GM19397 (cell line): ENCODE measurements around the gene CABP7.

Experiments
- ATAC-seq: cut with Tn5 transposase; IDR thresholded peaks from one replicate; pipeline ENCODE4 v1.9.1; 2021; ENCODE audit warnings: mild to moderate bottlenecking, moderate library complexity; ENCODE audit not compliant: unreplicated experiment

Gene CABP7

DNA sequence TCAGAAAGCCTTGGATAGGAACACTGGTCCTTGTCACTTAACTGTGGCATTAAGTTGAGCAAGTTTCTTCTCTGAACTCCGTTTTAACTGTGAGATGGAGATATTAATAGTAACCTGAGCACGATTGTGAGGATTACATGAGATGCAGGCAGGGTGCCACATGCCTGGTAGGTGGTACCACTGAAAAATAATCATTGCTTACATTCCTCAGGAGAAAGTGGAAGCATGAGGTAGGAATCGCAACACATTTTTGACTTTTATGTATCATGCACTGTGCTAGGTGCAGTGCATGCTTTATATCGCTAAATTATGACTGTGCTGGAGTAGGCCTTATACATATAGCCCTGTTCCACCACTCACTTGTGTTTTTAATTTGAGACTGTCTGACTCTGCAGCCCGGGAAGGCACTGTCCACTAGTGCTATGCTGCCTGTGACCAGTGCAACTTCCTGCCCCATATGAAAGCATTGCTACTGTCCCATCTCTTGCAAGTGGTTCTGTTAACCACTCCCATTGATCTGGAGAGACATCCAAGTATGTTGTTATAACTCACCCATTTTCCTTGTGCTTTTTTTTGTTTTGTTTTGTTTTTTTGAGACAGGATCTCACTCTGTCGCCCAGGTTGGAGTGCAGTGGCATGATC is 48.4 kb downstream of the CABP7 start:
- no peak for ATAC-seq

DNA sequence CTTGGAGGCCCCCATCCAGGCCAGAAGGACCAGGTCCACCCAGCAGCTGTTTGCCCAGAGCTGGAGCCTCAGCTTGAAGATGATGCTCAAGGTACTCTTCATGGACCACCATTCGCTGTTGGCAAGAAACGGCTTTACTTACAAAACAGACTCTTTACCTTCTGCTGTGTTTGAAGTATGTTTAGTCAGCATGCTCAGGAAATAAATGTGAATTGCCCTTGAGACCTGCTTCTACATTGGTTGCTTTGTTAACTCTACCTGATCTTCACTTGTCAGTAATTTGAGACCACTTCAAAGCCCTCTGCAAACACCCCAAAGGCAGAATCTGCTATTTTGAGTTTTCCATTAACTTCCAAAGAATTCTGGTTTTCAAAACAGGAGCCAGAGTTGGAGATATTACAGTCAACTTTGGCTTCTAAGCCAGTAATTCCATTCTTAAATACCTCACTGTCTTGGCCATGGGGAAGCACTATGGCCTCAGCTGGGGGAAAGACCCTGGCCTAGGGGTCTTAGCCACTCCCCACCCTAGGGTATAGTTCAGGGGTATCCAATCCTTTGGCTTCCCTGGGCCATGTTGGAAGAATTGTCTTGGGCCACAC is 50.0 kb downstream of the CABP7 start:
- no peak for ATAC-seq

DNA sequence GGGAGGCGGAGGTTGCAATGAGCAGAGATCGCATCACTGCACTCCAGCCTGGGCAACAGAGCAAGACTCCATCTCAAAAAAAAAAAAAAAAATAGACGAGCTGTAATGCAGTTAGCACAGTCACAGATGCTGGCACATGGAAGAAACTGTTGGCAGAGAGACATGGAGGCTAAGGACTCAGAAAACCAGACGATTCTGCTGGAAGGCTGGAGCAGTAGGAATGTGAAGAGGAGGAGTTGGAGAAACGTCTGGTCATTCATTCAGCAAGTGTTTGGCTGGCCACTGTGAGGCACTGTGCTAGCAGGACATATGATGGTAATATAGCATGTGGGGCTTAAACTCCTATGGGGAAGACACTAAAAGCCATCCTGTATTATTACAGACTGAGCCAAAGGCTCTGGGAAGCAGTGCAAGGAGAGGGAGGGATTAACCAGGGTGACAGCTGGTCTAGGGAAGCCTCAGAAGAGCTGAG is 52.4 kb downstream of the CABP7 start:
- no peak for ATAC-seq

DNA sequence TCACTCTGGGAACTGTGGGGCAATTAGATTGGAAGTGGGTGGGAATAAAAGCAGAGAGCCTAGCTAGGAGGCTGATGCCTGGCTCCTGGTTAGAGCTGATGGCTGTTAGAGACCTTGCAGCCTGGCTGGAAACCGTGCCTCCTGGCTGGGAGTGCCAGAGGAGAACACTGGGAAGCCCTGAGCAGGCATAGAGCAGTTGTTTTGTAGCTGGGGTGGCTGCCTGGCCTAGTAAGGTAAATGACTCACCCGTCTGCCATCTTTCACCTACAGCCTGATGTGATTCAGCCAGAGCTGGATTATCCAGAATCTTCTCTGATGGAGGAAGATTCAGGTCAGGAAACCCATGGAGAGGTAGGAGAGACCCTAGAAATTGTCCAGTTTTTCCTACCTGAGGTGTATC is 53.4 kb downstream of the CABP7 start:
- no peak for ATAC-seq

DNA sequence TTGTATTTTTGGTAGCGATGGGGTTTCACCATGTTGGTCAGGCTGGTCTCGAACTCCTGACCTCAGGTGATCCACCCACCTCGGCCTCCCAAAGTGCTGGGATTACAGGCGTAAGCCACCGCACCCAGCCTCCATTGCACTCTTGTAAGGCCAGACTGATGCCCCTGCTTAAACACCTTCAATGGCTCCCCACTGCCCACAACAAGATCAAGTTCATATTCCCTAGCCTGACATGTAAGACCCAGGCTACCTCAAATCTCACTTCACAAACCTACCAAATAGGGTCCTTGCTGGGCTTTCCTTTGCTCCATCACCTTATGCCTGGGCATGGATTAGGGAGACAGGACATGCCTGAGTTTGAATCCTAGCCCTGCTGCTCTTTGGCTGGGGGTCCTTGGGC is 60.4 kb downstream of the CABP7 start:
- no peak for ATAC-seq

DNA sequence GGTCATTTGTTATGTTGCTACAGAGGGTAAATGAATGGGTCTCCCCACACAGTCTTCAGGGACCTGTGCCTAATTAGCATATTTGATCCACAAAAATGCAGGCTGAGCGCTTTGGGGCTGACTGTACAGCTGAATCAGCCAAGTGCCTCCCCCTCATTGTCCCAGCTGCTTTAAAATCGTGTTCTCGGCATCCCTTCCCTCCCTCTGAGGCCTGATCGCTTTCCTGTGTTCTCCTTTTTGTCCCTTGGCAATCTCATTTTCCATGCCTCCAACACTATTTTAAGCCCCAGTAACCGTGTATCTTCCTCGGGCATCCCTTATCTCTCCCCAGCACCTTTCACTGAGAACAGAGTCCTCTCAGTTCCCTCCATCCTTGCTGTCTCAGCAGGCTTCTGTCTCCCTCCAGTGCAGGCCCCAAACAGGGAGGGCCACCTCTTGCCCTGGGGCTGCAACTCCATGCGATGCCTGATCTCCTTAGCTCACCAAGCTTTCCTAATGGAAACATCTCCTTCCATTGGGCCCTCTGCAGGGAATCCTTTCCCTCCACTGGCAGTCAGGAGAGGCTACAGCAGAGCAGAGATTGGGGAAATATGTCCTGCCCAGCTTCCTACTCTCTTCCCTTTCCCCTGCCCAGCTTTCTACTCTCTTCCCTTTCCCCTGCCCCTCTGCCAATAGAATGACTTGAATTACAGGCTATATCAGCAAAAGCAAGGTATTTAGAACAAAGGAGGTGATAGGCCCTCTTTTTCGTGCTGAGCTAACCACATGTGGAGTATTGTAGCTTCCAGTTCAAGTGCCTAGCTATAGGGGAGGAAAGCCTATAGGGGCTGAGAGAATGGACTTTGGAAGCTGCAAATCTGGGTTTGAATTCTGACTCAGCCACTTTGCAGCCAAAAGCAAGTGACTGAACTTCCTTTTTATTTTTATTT is 61.2 kb downstream of the CABP7 start:
- ATAC-seq = no peak
